Measurements from ENCODE around the gene SNTA1.
A peak's percentile ranks its signal among the peaks of the same experiment; 100 is the strongest.

SNTA1 gene

DNA sequence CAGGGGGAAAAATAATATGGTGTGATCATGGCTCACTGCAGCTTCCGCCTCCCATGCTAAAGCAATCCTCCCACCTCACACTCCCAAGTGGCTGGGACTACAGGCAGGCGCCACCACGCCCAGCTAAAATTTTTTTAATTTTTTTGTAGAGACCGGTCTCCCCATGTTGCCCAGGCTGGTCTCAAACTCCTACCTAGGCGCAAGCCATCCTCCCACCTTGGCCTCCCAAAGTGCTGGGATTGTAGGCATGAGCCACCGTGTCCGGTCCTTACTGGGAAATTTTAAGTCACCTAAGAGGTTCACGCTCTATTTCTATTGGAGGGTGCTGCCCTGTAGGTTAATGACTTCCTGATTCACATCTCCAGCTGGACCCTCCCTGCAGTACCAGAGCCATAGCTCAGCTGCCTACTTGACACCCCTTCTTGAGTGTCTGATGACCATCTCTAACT lies 41.6 kb downstream of the SNTA1 start:
- Histone ChIP-seq H3K4me3 (ENCODE audit: insufficient read depth, low read length, poor library complexity, severe bottlenecking) (peak overlapping the region; percentile 86), H4K20me1 (ENCODE audit: low read depth, low read length) (no peaks in the 10 kb centered on the region), H2AFZ (ENCODE audit: low read depth, low read length, severe bottlenecking) (peak overlapping the region; percentile 69), H3K27me3 (ENCODE audit: low read length) (no peaks in the 10 kb centered on the region), H3K4me2 (ENCODE audit: low read depth, low read length, poor library complexity, severe bottlenecking) (peak overlapping the region; percentile 80), H3K27ac (ENCODE audit: low read depth, low read length) (peak overlapping the region; percentile 56), H3K9me2 (replicated peaks; ENCODE audit: insufficient read depth, low read length) (no peaks in the 10 kb centered on the region), H3F3A (ENCODE audit: insufficient read depth) (0 out of 2 replicates have a peak, but pooled peaks cover 7% of the 10 kb centered on the region), H3K79me2 (ENCODE audit: insufficient read depth, low read length) (peaks cover 45% of the 10 kb centered on the region), H3K9me3 (ENCODE audit: insufficient read depth, low read length) (no peaks in the 10 kb centered on the region), H3K9ac (ENCODE audit: low read length) (peak overlapping the region; percentile 74), H3K36me3 (ENCODE audit: low read length) (no peaks in the 10 kb centered on the region)
- no peak for TF ChIP-seq EZH2phosphoT487 (conservative IDR thresholded peaks at IDR 0.05; ENCODE audit: low read length)
- no peak for TF ChIP-seq CTCF (IDR thresholded peaks at IDR 0.05; ENCODE audit: insufficient read depth, low read length, poor library complexity, severe bottlenecking)

GRCh38 chr20:33401184-33401920 lies 42.2 kb downstream of the SNTA1 start, which contains the start of gene CDK5RAP1:
Gene CDK5RAP1, minus strand, starts transcription at chr20:33401519. Its CDS starts 4,455 bp downstream, at chr20:33397064.
- Histone ChIP-seq H3F3A (ENCODE audit: insufficient read depth) (0 out of 2 replicates have a peak, but pooled peaks cover 7% of the 10 kb centered on the region), H3K79me2 (ENCODE audit: insufficient read depth, low read length) (peaks cover 45% of the 10 kb centered on the region), H3K4me3 (ENCODE audit: insufficient read depth, low read length, poor library complexity, severe bottlenecking) (peak within 1 kb of the TSS; percentile 86), H4K20me1 (ENCODE audit: low read depth, low read length) (no peaks in the 10 kb centered on the region), H3K9ac (ENCODE audit: low read length) (peak within 1 kb of the TSS; percentile 74), H3K27me3 (ENCODE audit: low read length) (no peaks in the 10 kb centered on the region), H2AFZ (ENCODE audit: low read depth, low read length, severe bottlenecking) (peak within 1 kb of the TSS; percentile 69), H3K36me3 (ENCODE audit: low read length) (no peaks in the 10 kb centered on the region), H3K9me3 (ENCODE audit: insufficient read depth, low read length) (no peaks in the 10 kb centered on the region), H3K27ac (ENCODE audit: low read depth, low read length) (peak within 1 kb of the TSS; percentile 56), H3K9me2 (replicated peaks; ENCODE audit: insufficient read depth, low read length) (no peaks in the 10 kb centered on the region), H3K4me2 (ENCODE audit: low read depth, low read length, poor library complexity, severe bottlenecking) (peak within 1 kb of the TSS; percentile 80)
- TF ChIP-seq EZH2phosphoT487 (conservative IDR thresholded peaks at IDR 0.05; ENCODE audit: low read length): no peak
- TF ChIP-seq CTCF (IDR thresholded peaks at IDR 0.05; ENCODE audit: insufficient read depth, low read length, poor library complexity, severe bottlenecking): no peak

DNA sequence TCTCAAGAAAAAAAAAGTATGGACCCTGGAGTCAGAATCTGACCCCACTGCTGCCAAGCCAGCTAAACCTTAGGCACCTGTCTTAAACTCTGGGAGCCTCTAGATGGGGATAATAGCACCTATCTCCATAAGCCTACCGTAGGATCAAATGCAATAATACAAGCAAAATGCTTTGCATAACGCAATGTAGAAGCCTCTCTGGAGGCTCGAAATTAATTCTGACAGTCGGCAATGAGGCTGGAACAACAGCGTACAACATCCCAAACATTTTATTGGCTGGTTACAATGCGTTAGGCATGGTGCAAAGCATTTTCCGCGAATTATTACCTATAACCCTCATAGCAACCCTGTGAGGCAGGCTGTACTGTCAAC lies 42.8 kb downstream of the SNTA1 start:
- Histone ChIP-seq H3K36me3 (ENCODE audit: low read length) (no peaks in the 10 kb centered on the region), H3K79me2 (ENCODE audit: insufficient read depth, low read length) (peaks cover 45% of the 10 kb centered on the region), H3K9me2 (replicated peaks; ENCODE audit: insufficient read depth, low read length) (no peaks in the 10 kb centered on the region), H3K27me3 (ENCODE audit: low read length) (no peaks in the 10 kb centered on the region), H3K9ac (ENCODE audit: low read length) (peak overlapping the region; percentile 74), H3K4me3 (ENCODE audit: insufficient read depth, low read length, poor library complexity, severe bottlenecking) (peak overlapping the region; percentile 86), H3K4me2 (ENCODE audit: low read depth, low read length, poor library complexity, severe bottlenecking) (peak overlapping the region; percentile 80), H3F3A (ENCODE audit: insufficient read depth) (0 out of 2 replicates have a peak, but pooled peaks cover 7% of the 10 kb centered on the region), H3K9me3 (ENCODE audit: insufficient read depth, low read length) (no peaks in the 10 kb centered on the region), H4K20me1 (ENCODE audit: low read depth, low read length) (no peaks in the 10 kb centered on the region), H2AFZ (ENCODE audit: low read depth, low read length, severe bottlenecking) (peak overlapping the region; percentile 69), H3K27ac (ENCODE audit: low read depth, low read length) (no peak overlapping the region)
- TF ChIP-seq CTCF (IDR thresholded peaks at IDR 0.05; ENCODE audit: insufficient read depth, low read length, poor library complexity, severe bottlenecking) (no peak), EZH2phosphoT487 (conservative IDR thresholded peaks at IDR 0.05; ENCODE audit: low read length) (no peak)
